BJ (cell line): Measurements from ENCODE around the gene IQGAP1. TPM values are rescaled to one million over a fixed set of nuclear protein-coding genes. Genes with fewer than 3 reads are reported as not detected.

Source experiments
- CTCF ChIA-PET: fragments of 350-600 bp; formaldehyde crosslinking; extraction: SDS; loops from one replicate; lab custom pipeline; 2021; ENCODE audit warnings: antibody characterized with exemption, inconsistent platforms; lab: Yijun Ruan, JAX
- POLR2A ChIA-PET: fragments of 300-600 bp; sonication (Branson Sonifier 250); formaldehyde crosslinking; extraction: SDS; loops from one replicate; lab custom pipeline; 2021; ENCODE audit warnings: antibody characterized with exemption; lab: Charles Lee
- DNase-seq: peaks from one replicate; pipeline ENCODE4 v3.0.0-alpha.2; 2011; ENCODE audit warnings: low read depth
- H3K27me3 ChIP-seq: 2 replicates; pipeline ENCODE4 v1.6.0; 2011; ENCODE audit warnings: low read length; ENCODE audit not compliant: control insufficient read depth, insufficient read depth
- H3K36me3 ChIP-seq: 2 replicates; pipeline ENCODE4 v1.5.1; 2011; ENCODE audit warnings: low read length; ENCODE audit not compliant: control insufficient read depth, insufficient read depth
- H3K4me3 ChIP-seq: 2 replicates; pipeline ENCODE4 v1.5.1; 2011; ENCODE audit warnings: low read depth, mild to moderate bottlenecking, control low read depth, low read length
- polyA plus RNA-seq: library from polyadenylated mRNA; depleted of rRNA; stranded (reverse); fragments of >200 nt; gene quantifications from 2 replicates; pipeline ENCODE4 v1.2.3, GENCODE V29; 2011
- TF ChIP-seq, protein P1 (sequence below): IDR thresholded peaks from 2 replicates; pipeline ENCODE4 v1.5.1; 2011; ENCODE audit warnings: low read depth, mild to moderate bottlenecking, control low read depth, inconsistent platforms, low read length, moderate library complexity; ENCODE audit not compliant: insufficient read depth

Gene IQGAP1
- polyA plus RNA-seq, 1 experiment = 88.7 TPM

DNA sequence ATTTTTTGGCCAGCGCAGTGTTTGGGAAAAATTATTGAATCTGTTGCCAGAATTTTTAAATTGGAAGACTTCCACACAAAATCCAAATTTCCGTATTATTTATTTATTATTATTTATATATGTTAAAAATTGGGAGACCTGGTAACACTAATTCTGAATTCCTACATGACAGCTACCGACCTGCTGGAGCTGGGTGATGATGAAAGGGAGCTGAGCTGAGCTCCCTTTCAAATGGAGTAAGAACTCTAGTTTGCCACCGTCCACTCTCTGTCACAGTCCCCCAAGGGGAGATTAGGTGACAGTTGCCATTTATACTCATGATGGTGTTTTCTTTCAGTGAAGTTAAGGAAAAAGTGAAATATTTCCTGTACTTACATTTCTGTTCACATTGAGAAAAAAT, 143.1 kb downstream of the IQGAP1 start:
- ChIA-PET POLR2A (interaction anchor here (0.8 kb wide), 1 partner anchor 21 kb away, joined by 3 read pairs; no protein-coding TSS in a partner anchor), CTCF (interaction anchor here (0.7 to 2.1 kb wide), 6 partner anchors 8 to 885 kb away, joined by 3 to 9 read pairs (median 4); no protein-coding TSS in a partner anchor)
- no peaks in the 10 kb centered on the region for H3K27me3 ChIP-seq
- H3K36me3 ChIP-seq = no peaks in the 10 kb centered on the region
- H3K4me3 ChIP-seq = peak overlapping the region; percentile 86
- TF ChIP-seq, protein P1, sequence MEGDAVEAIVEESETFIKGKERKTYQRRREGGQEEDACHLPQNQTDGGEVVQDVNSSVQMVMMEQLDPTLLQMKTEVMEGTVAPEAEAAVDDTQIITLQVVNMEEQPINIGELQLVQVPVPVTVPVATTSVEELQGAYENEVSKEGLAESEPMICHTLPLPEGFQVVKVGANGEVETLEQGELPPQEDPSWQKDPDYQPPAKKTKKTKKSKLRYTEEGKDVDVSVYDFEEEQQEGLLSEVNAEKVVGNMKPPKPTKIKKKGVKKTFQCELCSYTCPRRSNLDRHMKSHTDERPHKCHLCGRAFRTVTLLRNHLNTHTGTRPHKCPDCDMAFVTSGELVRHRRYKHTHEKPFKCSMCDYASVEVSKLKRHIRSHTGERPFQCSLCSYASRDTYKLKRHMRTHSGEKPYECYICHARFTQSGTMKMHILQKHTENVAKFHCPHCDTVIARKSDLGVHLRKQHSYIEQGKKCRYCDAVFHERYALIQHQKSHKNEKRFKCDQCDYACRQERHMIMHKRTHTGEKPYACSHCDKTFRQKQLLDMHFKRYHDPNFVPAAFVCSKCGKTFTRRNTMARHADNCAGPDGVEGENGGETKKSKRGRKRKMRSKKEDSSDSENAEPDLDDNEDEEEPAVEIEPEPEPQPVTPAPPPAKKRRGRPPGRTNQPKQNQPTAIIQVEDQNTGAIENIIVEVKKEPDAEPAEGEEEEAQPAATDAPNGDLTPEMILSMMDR = no peak
- DNase-seq = no peak

DNA sequence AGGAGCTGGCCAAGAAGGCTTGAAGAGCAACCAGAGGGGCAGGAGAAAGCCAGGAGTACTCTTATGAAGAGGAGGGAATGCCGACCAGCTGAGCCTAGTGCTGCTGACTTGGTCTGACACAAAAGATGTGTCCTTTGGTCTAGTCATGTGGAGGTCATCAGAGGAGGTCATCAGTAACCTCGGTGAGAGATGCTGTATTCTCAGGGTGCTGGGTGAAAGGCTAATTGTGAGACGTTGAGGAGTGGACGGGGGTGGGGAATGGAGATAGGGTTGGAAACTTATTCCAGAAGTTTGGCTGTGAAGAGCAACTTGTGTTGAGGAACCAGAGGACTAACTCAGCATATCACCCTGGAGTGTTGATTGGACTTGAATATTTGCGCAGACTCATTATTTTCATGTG, 147.2 kb downstream of the IQGAP1 start:
- DNase-seq = no peak
- CTCF ChIA-PET = no interaction called here
- Histone ChIP-seq H3K4me3 (no peak overlapping the region), H3K36me3 (no peaks in the 10 kb centered on the region), H3K27me3 (no peaks in the 10 kb centered on the region)
- POLR2A ChIA-PET = no interaction called here
- TF ChIP-seq, protein P1 = no peak

DNA sequence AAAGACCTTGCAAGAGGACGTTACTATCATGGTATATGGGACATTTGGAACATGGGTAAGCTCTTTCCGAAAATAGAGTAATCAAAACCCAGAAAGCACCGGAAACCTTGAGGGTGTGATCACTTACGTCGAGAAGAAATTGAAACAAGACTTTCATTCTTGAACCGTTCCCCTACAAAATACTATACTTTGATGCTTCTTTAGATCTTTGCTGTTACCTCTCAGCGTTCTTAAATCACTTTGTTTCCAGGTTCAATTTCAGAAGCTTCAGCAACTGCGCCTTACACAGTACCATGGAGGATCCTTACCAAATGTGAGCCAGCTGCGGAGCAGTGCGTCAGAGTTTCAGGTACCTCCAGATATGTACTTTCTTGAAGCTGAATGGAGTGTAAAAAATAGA, 151.7 kb downstream of the IQGAP1 start:
- CTCF ChIA-PET = interaction anchor here (1.0 to 1.1 kb wide), 2 partner anchors 9 to 28 kb away, joined by 3 to 5 read pairs; no protein-coding TSS in a partner anchor

DNA sequence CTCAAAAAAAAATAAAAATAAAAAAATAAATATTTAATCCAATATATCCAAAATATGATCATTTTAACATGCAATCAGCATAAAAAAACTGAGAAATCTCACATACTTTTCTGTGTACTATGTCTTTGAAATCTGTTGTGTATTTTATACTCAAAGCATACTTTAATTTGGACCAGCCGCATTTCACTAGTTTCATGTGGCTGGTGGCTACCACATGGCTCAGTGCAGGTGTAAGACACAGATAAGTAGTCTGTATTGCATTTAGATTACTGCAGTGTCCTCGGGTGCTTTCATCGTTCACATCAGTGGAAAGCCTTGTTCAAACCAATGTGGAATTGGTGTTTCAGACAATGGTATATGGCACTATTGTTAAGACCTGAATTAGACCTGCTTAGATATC, 152.7 kb downstream of the IQGAP1 start:
- ChIA-PET CTCF (no interaction called here), POLR2A (no interaction called here)
- TF ChIP-seq, protein P1 = no peak
- no peak overlapping the region for H3K4me3 ChIP-seq
- H3K36me3 ChIP-seq = no peaks in the 10 kb centered on the region
- no peaks in the 10 kb centered on the region for H3K27me3 ChIP-seq
- no peak for DNase-seq

More for the DNA sequence above, 151.7 kb downstream of the IQGAP1 start:
- Histone ChIP-seq H3K27me3 (no peaks in the 10 kb centered on the region), H3K4me3 (no peak overlapping the region), H3K36me3 (no peaks in the 10 kb centered on the region)
- TF ChIP-seq, protein P1 = no peak
- no peak for DNase-seq
- POLR2A ChIA-PET = no interaction called here

DNA sequence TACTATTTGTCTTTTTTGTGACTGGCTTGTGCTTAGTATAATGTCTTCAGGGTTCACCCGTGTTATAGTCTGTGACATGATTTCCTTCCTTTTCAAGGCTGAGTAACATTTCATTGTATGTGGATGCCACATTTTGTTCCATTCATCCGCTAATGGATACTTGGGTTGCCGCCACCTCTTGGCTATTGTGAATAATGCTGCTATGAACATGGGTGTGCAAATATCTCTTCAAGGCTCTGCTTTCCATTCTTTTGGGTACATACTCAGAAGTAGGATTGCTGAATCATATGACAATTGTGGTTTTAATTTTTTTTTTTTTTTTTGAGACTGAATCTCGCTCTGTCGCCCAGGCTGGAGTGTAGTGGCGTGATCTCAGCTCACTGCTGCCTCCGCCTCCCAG, 157.1 kb downstream of the IQGAP1 start:
- CTCF ChIA-PET = no interaction called here
- POLR2A ChIA-PET = no interaction called here

More for the DNA sequence above, 157.1 kb downstream of the IQGAP1 start:
- Histone ChIP-seq H3K4me3 (no peak overlapping the region), H3K27me3 (no peaks in the 10 kb centered on the region), H3K36me3 (peaks cover 3% of the 10 kb centered on the region; the same call in 1 of the 2 replicates)
- DNase-seq = no peak
- TF ChIP-seq, protein P1 = no peak
